Activated CD8-positive, alpha-beta memory T cell treated with anti-CD3 and anti-CD28 coated beads, Interleukin-2, amount 10 ng/mL, durations not matched to agents 7 days and 5 days (primary cell): ENCODE data around the gene HBA1. TPM values are rescaled to one million over a fixed set of nuclear protein-coding genes. Genes with fewer than 3 reads are reported as not detected.
"Not testable (repeated sequence)": the region's sequence is repeated elsewhere in the genome, so short reads cannot be mapped to it uniquely, and the experiment has no call there.

Experiments used
- ATAC-seq: fragments of 150-1000 bp; cut with Tn5 transposase; one replicate; pipeline ENCODE4 v1.10.0; 2021; ENCODE audit warnings: moderate library complexity
- CTCF ChIA-PET: fragments of 350-600 bp; sonication (Branson Sonifier 250); formaldehyde crosslinking; loops from one replicate; lab custom pipeline; 2021; ENCODE audit warnings: antibody characterized with exemption; lab: Charles Lee
- DNase-seq: peaks from one replicate; pipeline ENCODE4 v3.0.0-alpha.2; 2020
- H3K27ac Mint-ChIP-seq: one replicate; pipeline ENCODE4 v1.8.0; 2021; ENCODE audit warnings: mild to moderate bottlenecking, mixed read lengths
- H3K27me3 Mint-ChIP-seq: one replicate; pipeline ENCODE4 v1.8.0; 2021; ENCODE audit warnings: mixed read lengths
- H3K36me3 Mint-ChIP-seq: one replicate; pipeline ENCODE4 v1.8.0; 2021; ENCODE audit warnings: mild to moderate bottlenecking, mixed read lengths
- H3K4me1 Mint-ChIP-seq: one replicate; pipeline ENCODE4 v1.8.0; 2021; ENCODE audit warnings: mixed read lengths
- H3K4me3 Mint-ChIP-seq: one replicate; pipeline ENCODE4 v1.8.0; 2021; ENCODE audit warnings: mild to moderate bottlenecking, moderate library complexity, mixed read lengths
- H3K9me3 Mint-ChIP-seq: one replicate; pipeline ENCODE4 v1.8.0; 2022; ENCODE audit warnings: low read depth, mixed read lengths
- total RNA-seq, 2 experiments: library from RNA; stranded (reverse); gene quantifications; one replicate each; pipeline ENCODE4 v1.2.3, GENCODE V29; 2021

HBA1 gene
- total RNA-seq, 2 experiments from 2014 or later, result not detected

GRCh38 chr16:149024-149660, 27.3 kb upstream of the HBA1 start:
- Mint-ChIP-seq H3K9me3 (no peaks in the 10 kb centered on the region), H3K4me3 (no peak overlapping the region), H3K4me1 (no peaks in the 10 kb centered on the region), H3K27me3 (peaks cover 42% of the 10 kb centered on the region), H3K36me3 (no peaks in the 10 kb centered on the region), H3K27ac (no peak overlapping the region)
- CTCF ChIA-PET, result no interaction called here
- DNase-seq (no peak), ATAC-seq (no peak)

- no peaks in the 10 kb centered on the region for H3K36me3 Mint-ChIP-seq
- CTCF ChIA-PET, result no interaction called here
- DNase-seq, result no peak
- H3K27ac Mint-ChIP-seq, result no peak within 1 kb of the TSS
- peaks cover 5% of the 10 kb centered on the region for H3K4me1 Mint-ChIP-seq
- H3K4me3 Mint-ChIP-seq, result no peak within 1 kb of the TSS
- peaks cover 51% of the 10 kb centered on the region for H3K27me3 Mint-ChIP-seq
- ATAC-seq, result no peak
- H3K9me3 Mint-ChIP-seq, result no peaks in the 10 kb centered on the region
Measured at GRCh38 chr16:152141-153128, 24.0 kb upstream of the HBA1 start, which contains the start of gene HBZ. Gene HBZ, plus strand, starts transcription at chr16:152644. Its CDS starts 266 bp downstream, at chr16:152910.

- DNase-seq, H3K4me1 Mint-ChIP-seq, H3K27ac Mint-ChIP-seq, H3K36me3 Mint-ChIP-seq, H3K4me3 Mint-ChIP-seq, CTCF ChIA-PET, ATAC-seq, H3K9me3 Mint-ChIP-seq: not testable (repeated sequence)
- peaks cover 56% of the 10 kb centered on the region for H3K27me3 Mint-ChIP-seq
Measured at GRCh38 chr16:153129-153521, 23.4 kb upstream of the HBA1 start.

- DNase-seq, H3K4me3 Mint-ChIP-seq, H3K36me3 Mint-ChIP-seq, H3K27ac Mint-ChIP-seq, H3K9me3 Mint-ChIP-seq, CTCF ChIA-PET, H3K4me1 Mint-ChIP-seq: not testable (repeated sequence)
- peaks cover 56% of the 10 kb centered on the region for H3K27me3 Mint-ChIP-seq
- peak; percentile 76 for ATAC-seq
Measured at GRCh38 chr16:153550-154216, 22.8 kb upstream of the HBA1 start.

GRCh38 chr16:154217-155030, 22.1 kb upstream of the HBA1 start:
- no peaks in the 10 kb centered on the region for H3K36me3 Mint-ChIP-seq
- DNase-seq, result no peak
- CTCF ChIA-PET, result interaction anchor here (0.8 kb wide), 1 partner anchor 58 kb away, joined by 3 read pairs; no protein-coding TSS in a partner anchor
- peaks cover 5% of the 10 kb centered on the region for H3K4me1 Mint-ChIP-seq
- H3K27me3 Mint-ChIP-seq, result peaks cover 53% of the 10 kb centered on the region
- no peak overlapping the region for H3K27ac Mint-ChIP-seq
- peak; percentile 55 for ATAC-seq
- H3K4me3 Mint-ChIP-seq, result peak overlapping the region; percentile 50
- no peaks in the 10 kb centered on the region for H3K9me3 Mint-ChIP-seq

- Mint-ChIP-seq H3K27me3 (peaks cover 52% of the 10 kb centered on the region), H3K36me3 (no peaks in the 10 kb centered on the region), H3K9me3 (no peaks in the 10 kb centered on the region), H3K4me3 (peak overlapping the region; percentile 50), H3K27ac (no peak overlapping the region), H3K4me1 (peaks cover 5% of the 10 kb centered on the region)
- CTCF ChIA-PET, result interaction anchor here (0.7 to 0.8 kb wide), 2 partner anchors 27 to 58 kb away, joined by 3 read pairs; no protein-coding TSS in a partner anchor
- no peak for DNase-seq
- no peak for ATAC-seq
Measured at GRCh38 chr16:155031-155398, 21.5 kb upstream of the HBA1 start.

- no peak overlapping the region for H3K27ac Mint-ChIP-seq
- H3K36me3 Mint-ChIP-seq, result no peaks in the 10 kb centered on the region
- ATAC-seq, result no peak
- no peaks in the 10 kb centered on the region for H3K9me3 Mint-ChIP-seq
- no peak overlapping the region for H3K4me3 Mint-ChIP-seq
- no peak for DNase-seq
- peaks cover 42% of the 10 kb centered on the region for H3K27me3 Mint-ChIP-seq
- CTCF ChIA-PET, result interaction anchor here (1.1 kb wide), 1 partner anchor 34 kb away, joined by 4 read pairs; no protein-coding TSS in a partner anchor
- H3K4me1 Mint-ChIP-seq, result peaks cover 5% of the 10 kb centered on the region
Measured at GRCh38 chr16:159136-159849, 17.2 kb upstream of the HBA1 start.

- DNase-seq, H3K4me3 Mint-ChIP-seq, CTCF ChIA-PET, H3K36me3 Mint-ChIP-seq, H3K9me3 Mint-ChIP-seq, H3K4me1 Mint-ChIP-seq, H3K27ac Mint-ChIP-seq, ATAC-seq: not testable (repeated sequence)
- peaks cover 39% of the 10 kb centered on the region for H3K27me3 Mint-ChIP-seq
Measured at GRCh38 chr16:160242-160641, 16.2 kb upstream of the HBA1 start.

- H3K4me3 Mint-ChIP-seq, result no peak overlapping the region
- no peaks in the 10 kb centered on the region for H3K36me3 Mint-ChIP-seq
- H3K4me1 Mint-ChIP-seq, result peaks cover 1% of the 10 kb centered on the region
- H3K27me3 Mint-ChIP-seq, result peaks cover 40% of the 10 kb centered on the region
- ATAC-seq (no peak), DNase-seq (no peak)
- H3K27ac Mint-ChIP-seq, result no peak overlapping the region
- CTCF ChIA-PET, result no interaction called here
- no peaks in the 10 kb centered on the region for H3K9me3 Mint-ChIP-seq
Measured at GRCh38 chr16:160691-161190, 15.7 kb upstream of the HBA1 start.

- Mint-ChIP-seq H3K36me3 (no peaks in the 10 kb centered on the region), H3K4me1 (peaks cover 1% of the 10 kb centered on the region), H3K9me3 (no peaks in the 10 kb centered on the region), H3K4me3 (no peak overlapping the region), H3K27ac (no peak overlapping the region), H3K27me3 (peaks cover 39% of the 10 kb centered on the region)
- no peak for ATAC-seq
- DNase-seq, result no peak
- CTCF ChIA-PET, result interaction anchor here (0.9 kb wide), 1 partner anchor 18 kb away, joined by 3 read pairs; the partner anchor contains the start of gene HBQ1
Measured at GRCh38 chr16:162271-162991, 14.0 kb upstream of the HBA1 start.

- H3K27ac Mint-ChIP-seq, ATAC-seq, H3K36me3 Mint-ChIP-seq, H3K4me1 Mint-ChIP-seq, H3K4me3 Mint-ChIP-seq, DNase-seq, H3K9me3 Mint-ChIP-seq, CTCF ChIA-PET: not testable (repeated sequence)
- H3K27me3 Mint-ChIP-seq, result peaks cover 41% of the 10 kb centered on the region
Measured at GRCh38 chr16:163139-163538, 13.3 kb upstream of the HBA1 start.
